ENCODE measurements around the gene GFOD1.

GFOD1 gene

GRCh38 chr6:13400772-13401171, 86.6 kb downstream of the GFOD1 start (continued):
- TF ChIP-seq TSHZ2 (CRISPR knock-in tag; IDR thresholded peaks at IDR 0.05), result no peak
- no peak for TF ChIP-seq TOX (CRISPR knock-in tag; IDR thresholded peaks at IDR 0.05; ENCODE audit: borderline replicate concordance)

GRCh38 chr6:13398421-13398994, 88.9 kb downstream of the GFOD1 start:
- ATAC-seq, result no peak
- no peak for TF ChIP-seq BACH2 (CRISPR knock-in tag; IDR thresholded peaks at IDR 0.05; ENCODE audit: borderline replicate concordance)

- TF ChIP-seq ZFP30 (CRISPR knock-in tag; IDR thresholded peaks at IDR 0.05), result no peak
- no peak for TF ChIP-seq ZNF8 (CRISPR knock-in tag; IDR thresholded peaks at IDR 0.05)
- TF ChIP-seq RARB (CRISPR knock-in tag; IDR thresholded peaks at IDR 0.05), result no peak
- TF ChIP-seq POU6F1 (CRISPR knock-in tag; IDR thresholded peaks at IDR 0.05; ENCODE audit: borderline replicate concordance, low read depth), result no peak
- no peak for TF ChIP-seq ESRRG (CRISPR knock-in tag; IDR thresholded peaks at IDR 0.05)
- TF ChIP-seq OSR1 (CRISPR knock-in tag; IDR thresholded peaks at IDR 0.05), result no peak
- TF ChIP-seq TSHZ2 (CRISPR knock-in tag; IDR thresholded peaks at IDR 0.05), result no peak
- TF ChIP-seq CSDC2 (CRISPR knock-in tag; IDR thresholded peaks at IDR 0.05), result no peak
- no peak for TF ChIP-seq TCF4 (CRISPR knock-in tag; IDR thresholded peaks at IDR 0.05; ENCODE audit: borderline replicate concordance)
- TF ChIP-seq CREB5 (CRISPR knock-in tag; IDR thresholded peaks at IDR 0.05; ENCODE audit: low read depth), result no peak
- no peak for ATAC-seq
Observed at GRCh38 chr6:13398069-13398381, 89.4 kb downstream of the GFOD1 start.

GRCh38 chr6:13397359-13398068, 89.9 kb downstream of the GFOD1 start:
- peak; percentile 68 for ATAC-seq
- TF ChIP-seq SNAI2 (CRISPR knock-in tag; IDR thresholded peaks at IDR 0.05), result no peak
- no peak for TF ChIP-seq ZFP3 (CRISPR knock-in tag; IDR thresholded peaks at IDR 0.05)

GRCh38 chr6:13396241-13396792, 91.1 kb downstream of the GFOD1 start:
- TF ChIP-seq ZFP3 (CRISPR knock-in tag; IDR thresholded peaks at IDR 0.05), result no peak
- no peak for TF ChIP-seq CREB5 (CRISPR knock-in tag; IDR thresholded peaks at IDR 0.05; ENCODE audit: low read depth)
- no peak for TF ChIP-seq PATZ1 (CRISPR knock-in tag; IDR thresholded peaks at IDR 0.05; ENCODE audit: borderline replicate concordance)
- TF ChIP-seq ESRRG (CRISPR knock-in tag; IDR thresholded peaks at IDR 0.05), result no peak
- no peak for ATAC-seq

Data from SK-N-SH treated with all-trans-retinoic acid at 6 μM for 48 hours (cell line).